Endothelial cell (in vitro differentiated cells): Measurements from ENCODE around the gene GBP4. TPM values are rescaled to one million over a fixed set of nuclear protein-coding genes. Genes with fewer than 3 reads are reported as not detected.

Source experiments
- total RNA-seq: library from RNA; stranded (reverse); fragmentation: NEBNext Ultra II Directional; extraction: Animal tissue kit (Norgen Biotek cat#: 25700); gene quantifications from one replicate; pipeline ENCODE4 v1.2.1, GENCODE V29; 2021; ENCODE audit not compliant: unreplicated experiment

GBP4 gene
- total RNA-seq, 1 donor from 2014 or later, result 75.5 TPM

Other genes starting within 250 kb of the GBP4 start
- gene KYAT3, start 206.3 kb downstream of the GBP4 start, total RNA-seq, result 30.9 TPM
- gene RBMXL1, start 206.3 kb downstream of the GBP4 start, total RNA-seq, result 11.3 TPM
- 0.36 TPM for gene GBP3, start 176.1 kb downstream of the GBP4 start, total RNA-seq
- gene GBP1, start 133.7 kb downstream of the GBP4 start, total RNA-seq, result 9.9 TPM
- 0.36 TPM for gene GBP2, start 72.8 kb downstream of the GBP4 start, total RNA-seq
- gene GBP7, start 22.9 kb downstream of the GBP4 start, total RNA-seq, result 0.69 TPM
- gene GBP5, start 73.9 kb upstream of the GBP4 start, total RNA-seq, result 2.6 TPM
- 0.26 TPM for gene GBP6, start 165.1 kb upstream of the GBP4 start, total RNA-seq